A673 (cell line): ENCODE results near the gene GBGT1. TPM values are rescaled to one million over a fixed set of nuclear protein-coding genes. Genes with fewer than 3 reads are reported as not detected.

Experiments used
- total RNA-seq: library from RNA; stranded (reverse); gene quantifications from 2 replicates; pipeline ENCODE4 v1.2.3, GENCODE V29; 2021

GBGT1 gene
- total RNA-seq, 1 experiment from 2014 or later: 1.8 TPM

Other genes with a start within 250 kb of the GBGT1 start
- gene TSC1, start 219.3 kb downstream of the GBGT1 start, total RNA-seq: 40.9 and 42.5 TPM in 2 replicates
- gene GFI1B, start 185.2 kb downstream of the GBGT1 start, total RNA-seq: not detected in 2 replicates
- 98.1 and 99.9 TPM in 2 replicates for gene GTF3C5, start 132.9 kb downstream of the GBGT1 start, total RNA-seq
- 2.8 and 3.4 TPM in 2 replicates for gene CEL, start 101.9 kb downstream of the GBGT1 start, total RNA-seq
- gene RALGDS, start 42.7 kb downstream of the GBGT1 start, total RNA-seq: 40.1 and 42.3 TPM in 2 replicates
- not detected in 2 replicates for gene OBP2B, start 45.3 kb upstream of the GBGT1 start, total RNA-seq
- not detected in 2 replicates for gene ABO, start 111.3 kb upstream of the GBGT1 start, total RNA-seq
- gene SURF6, start 172.3 kb upstream of the GBGT1 start, total RNA-seq: 34.7 and 36.6 TPM in 2 replicates
- 46.2 and 49.6 TPM in 2 replicates for gene MED22, start 184.2 kb upstream of the GBGT1 start, total RNA-seq
- gene RPL7A, start 184.3 kb upstream of the GBGT1 start, total RNA-seq: 1,920 and 1,940 TPM in 2 replicates
- gene SURF1, start 192.6 kb upstream of the GBGT1 start, total RNA-seq: 41.6 and 53.3 TPM in 2 replicates
- gene SURF2, start 192.6 kb upstream of the GBGT1 start, total RNA-seq: 35.0 and 42.0 TPM in 2 replicates
- gene SURF4, start 212.1 kb upstream of the GBGT1 start, total RNA-seq: 201 and 214 TPM in 2 replicates
- 0.52 and 1.5 TPM in 2 replicates for gene STKLD1, start 212.5 kb upstream of the GBGT1 start, total RNA-seq